ENCODE measurements around the gene ANKRD24. TPM values are rescaled to one million over a fixed set of nuclear protein-coding genes. Genes with fewer than 3 reads are reported as not detected.
A peak's percentile ranks its signal among the peaks of the same experiment; 100 is the strongest.
"Not testable (repeated sequence)": the region's sequence is repeated elsewhere in the genome, so short reads cannot be mapped to it uniquely, and the experiment has no call there.

The ANKRD24 gene
- total and polyA plus RNA-seq, 4 donors, result 2.8 to 13.7 (median 6.7) TPM

GRCh38 chr19:4264812-4265211 is 82.3 kb downstream of the ANKRD24 start:
- H3K4me1 ChIP-seq (ENCODE audit: control insufficient read depth, insufficient read depth, low read length), result peaks cover 4% of the 10 kb centered on the region
- peaks cover 91% of the 10 kb centered on the region for H3K36me3 ChIP-seq (ENCODE audit: control insufficient read depth, insufficient read depth, low read length)
- H3K9me3 ChIP-seq (ENCODE audit: control insufficient read depth, insufficient read depth, low read length), result no peaks in the 10 kb centered on the region
- DNase-seq (ENCODE audit: low read depth in 4 of 6, low spot score in 6 of 6), result no peak
- H3K27me3 ChIP-seq (ENCODE audit: control insufficient read depth, insufficient read depth, low read length), result no peaks in the 10 kb centered on the region
- no peak overlapping the region for H3K27ac ChIP-seq (ENCODE audit: low read depth, low read length)
- no peak overlapping the region for H3K4me3 ChIP-seq (ENCODE audit: low read depth, low read length)
- 87% methylated on average over 3 of the region's 4 CpGs for WGBS (ENCODE audit: insufficient coverage)

- 94% methylated on average over 11 of the region's 18 CpGs for WGBS (ENCODE audit: insufficient coverage)
- DNase-seq (ENCODE audit: low read depth in 4 of 6, low spot score in 6 of 6), result no peak
- no peak overlapping the region for H3K27ac ChIP-seq (ENCODE audit: low read depth, low read length)
- peaks cover 88% of the 10 kb centered on the region for H3K36me3 ChIP-seq (ENCODE audit: control insufficient read depth, insufficient read depth, low read length)
- H3K27me3 ChIP-seq (ENCODE audit: control insufficient read depth, insufficient read depth, low read length), result no peaks in the 10 kb centered on the region
- H3K4me3 ChIP-seq (ENCODE audit: low read depth, low read length), result no peak overlapping the region
- H3K9me3 ChIP-seq (ENCODE audit: control insufficient read depth, insufficient read depth, low read length), result no peaks in the 10 kb centered on the region
- peaks cover 4% of the 10 kb centered on the region for H3K4me1 ChIP-seq (ENCODE audit: control insufficient read depth, insufficient read depth, low read length)
Measured at GRCh38 chr19:4266253-4267000, 83.9 kb downstream of the ANKRD24 start.

- 44% methylated on average over 19 of the region's 21 CpGs for WGBS (ENCODE audit: insufficient coverage)
- H3K36me3 ChIP-seq (ENCODE audit: control insufficient read depth, insufficient read depth, low read length), result peaks cover 87% of the 10 kb centered on the region
Measured at GRCh38 chr19:4267101-4267900, 84.8 kb downstream of the ANKRD24 start.

GRCh38 chr19:4267901-4268815 is 85.7 kb downstream of the ANKRD24 start:
- Histone ChIP-seq H3K27ac (ENCODE audit: low read depth, low read length) (no peak overlapping the region), H3K4me1 (ENCODE audit: control insufficient read depth, insufficient read depth, low read length) (peaks cover 4% of the 10 kb centered on the region), H3K9me3 (ENCODE audit: control insufficient read depth, insufficient read depth, low read length) (no peaks in the 10 kb centered on the region), H3K4me3 (ENCODE audit: low read depth, low read length) (no peak overlapping the region), H3K36me3 (ENCODE audit: control insufficient read depth, insufficient read depth, low read length) (peaks cover 87% of the 10 kb centered on the region), H3K27me3 (ENCODE audit: control insufficient read depth, insufficient read depth, low read length) (no peaks in the 10 kb centered on the region)
- 92% methylated on average over 27 of the region's 30 CpGs for WGBS (ENCODE audit: insufficient coverage)
- DNase-seq (ENCODE audit: low read depth in 4 of 6, low spot score in 6 of 6), result no peak

More at GRCh38 chr19:4267101-4267900, 84.8 kb downstream of the ANKRD24 start:
- H3K27ac ChIP-seq (ENCODE audit: low read depth, low read length), result no peak overlapping the region
- no peak overlapping the region for H3K4me3 ChIP-seq (ENCODE audit: low read depth, low read length)
- peak in 2 of 6 donors; percentile 54 to 75 for DNase-seq (ENCODE audit: low read depth in 4 of 6, low spot score in 6 of 6)
- peaks cover 4% of the 10 kb centered on the region for H3K4me1 ChIP-seq (ENCODE audit: control insufficient read depth, insufficient read depth, low read length)
- no peaks in the 10 kb centered on the region for H3K9me3 ChIP-seq (ENCODE audit: control insufficient read depth, insufficient read depth, low read length)
- H3K27me3 ChIP-seq (ENCODE audit: control insufficient read depth, insufficient read depth, low read length), result no peaks in the 10 kb centered on the region

GRCh38 chr19:4268816-4269430 is 86.4 kb downstream of the ANKRD24 start:
- Histone ChIP-seq H3K4me1 (ENCODE audit: control insufficient read depth, insufficient read depth, low read length) (peaks cover 4% of the 10 kb centered on the region), H3K36me3 (ENCODE audit: control insufficient read depth, insufficient read depth, low read length) (peaks cover 85% of the 10 kb centered on the region), H3K27me3 (ENCODE audit: control insufficient read depth, insufficient read depth, low read length) (no peaks in the 10 kb centered on the region), H3K27ac (ENCODE audit: low read depth, low read length) (no peak overlapping the region), H3K4me3 (ENCODE audit: low read depth, low read length) (no peak overlapping the region), H3K9me3 (ENCODE audit: control insufficient read depth, insufficient read depth, low read length) (no peaks in the 10 kb centered on the region)
- 94% methylated on average over 12 of the region's 13 CpGs for WGBS (ENCODE audit: insufficient coverage)
- no peak for DNase-seq (ENCODE audit: low read depth in 4 of 6, low spot score in 6 of 6)

- WGBS (ENCODE audit: insufficient coverage), result 53% methylated on average over 5 of the region's 10 CpGs
- peaks cover 10% of the 10 kb centered on the region for H3K4me1 ChIP-seq (ENCODE audit: control insufficient read depth, insufficient read depth, low read length)
- H3K9me3 ChIP-seq (ENCODE audit: control insufficient read depth, insufficient read depth, low read length), result no peaks in the 10 kb centered on the region
- H3K36me3 ChIP-seq (ENCODE audit: control insufficient read depth, insufficient read depth, low read length), result peaks cover 52% of the 10 kb centered on the region
- H3K27me3 ChIP-seq (ENCODE audit: control insufficient read depth, insufficient read depth, low read length), result no peaks in the 10 kb centered on the region
- no peak for DNase-seq (ENCODE audit: low read depth in 4 of 6, low spot score in 6 of 6)
- H3K4me3 ChIP-seq (ENCODE audit: low read depth, low read length), result no peak overlapping the region
- no peak overlapping the region for H3K27ac ChIP-seq (ENCODE audit: low read depth, low read length)
Measured at GRCh38 chr19:4272894-4273293, 90.4 kb downstream of the ANKRD24 start.

GRCh38 chr19:4274321-4274686 is 91.8 kb downstream of the ANKRD24 start:
- Histone ChIP-seq H3K36me3 (ENCODE audit: control insufficient read depth, insufficient read depth, low read length) (peaks cover 38% of the 10 kb centered on the region), H3K4me1 (ENCODE audit: control insufficient read depth, insufficient read depth, low read length) (peaks cover 19% of the 10 kb centered on the region)
- not testable (repeated sequence) for H3K9me3 ChIP-seq (ENCODE audit: control insufficient read depth, insufficient read depth, low read length); H3K4me3 ChIP-seq (ENCODE audit: low read depth, low read length); H3K27me3 ChIP-seq (ENCODE audit: control insufficient read depth, insufficient read depth, low read length); H3K27ac ChIP-seq (ENCODE audit: low read depth, low read length); DNase-seq (ENCODE audit: low read depth in 4 of 6, low spot score in 6 of 6)
- 100% methylated on average over 4 of the region's 6 CpGs for whole genome bisulfite sequencing (ENCODE audit: insufficient coverage)

All from spinal cord (tissue), 10 donors.